Neural cell (in vitro differentiated cells): ENCODE measurements around the gene SDK1. TPM values are rescaled to one million over a fixed set of nuclear protein-coding genes. Genes with fewer than 3 reads are reported as not detected.

Experiments
- H2AFZ ChIP-seq: fragments of 200-600, 300-800 bp; sonication (generic), shearing (Covaris generic); 2 replicates; pipeline ENCODE4 v1.6.0; 2014; ENCODE audit warnings: low read depth, mild to moderate bottlenecking, antibody characterized with exemption, low read length, moderate library complexity
- H3F3A ChIP-seq: fragments of 200-600 bp; shearing (Covaris generic); 2 replicates; pipeline ENCODE4 v1.6.1; 2016; ENCODE audit warnings: mild to moderate bottlenecking, moderate library complexity, mixed read lengths, antibody characterized with exemption, low read length; ENCODE audit not compliant: insufficient read depth, poor library complexity, severe bottlenecking
- H3K27ac ChIP-seq: fragments of 200-600, 300-800 bp; sonication (generic), shearing (Covaris generic); 2 replicates; pipeline ENCODE4 v1.5.1; 2014; ENCODE audit warnings: mild to moderate bottlenecking, low read length, moderate library complexity
- H3K27me3 ChIP-seq: fragments of 300-800, 200-600 bp; sonication (generic), shearing (Covaris generic); 2 replicates; pipeline ENCODE4 v1.6.0; 2014; ENCODE audit warnings: mild to moderate bottlenecking, low read depth, low read length, moderate library complexity; ENCODE audit not compliant: insufficient read depth
- H3K36me3 ChIP-seq: fragments of 300-800, 200-600 bp; sonication (generic), shearing (Covaris generic); 2 replicates; pipeline ENCODE4 v1.5.1; 2014; ENCODE audit warnings: mild to moderate bottlenecking, antibody characterized with exemption, low read length, moderate library complexity; ENCODE audit not compliant: insufficient read depth
- H3K4me2 ChIP-seq: fragments of 300-800, 200-600 bp; sonication (generic), shearing (Covaris generic); 2 replicates; pipeline ENCODE4 v1.6.0; 2014; ENCODE audit warnings: mild to moderate bottlenecking, low read length
- H3K4me3 ChIP-seq: fragments of 300-800, 200-600 bp; sonication (generic), shearing (Covaris generic); 2 replicates; pipeline ENCODE4 v1.5.1; 2014; ENCODE audit warnings: mild to moderate bottlenecking, low read length, moderate library complexity
- H3K79me2 ChIP-seq: fragments of 200-600 bp; shearing (Covaris generic); replicated peaks from 2 replicates; pipeline ENCODE4 v1.6.0; 2014; ENCODE audit warnings: mild to moderate bottlenecking, low read length, moderate library complexity; ENCODE audit not compliant: insufficient read depth
- H3K9ac ChIP-seq: fragments of 300-800, 200-600 bp; sonication (generic), shearing (Covaris generic); 2 replicates; pipeline ENCODE4 v1.6.1; 2016; ENCODE audit warnings: mild to moderate bottlenecking, low read length, mixed read lengths
- H3K9me2 ChIP-seq: fragments of 200-600 bp; shearing (Covaris generic); 2 replicates; pipeline ENCODE4 v1.6.1; 2016; ENCODE audit warnings: mild to moderate bottlenecking, low read length, mixed read lengths; ENCODE audit not compliant: insufficient read depth
- H3K9me3 ChIP-seq: fragments of 200-600, 300-800 bp; sonication (generic), shearing (Covaris generic); 2 replicates; pipeline ENCODE4 v1.6.1; 2016; ENCODE audit warnings: mild to moderate bottlenecking, mixed run types, low read length, moderate library complexity, mixed read lengths
- H4K20me1 ChIP-seq: fragments of 200-600 bp; shearing (Covaris generic); 2 replicates; pipeline ENCODE4 v1.6.1; 2016; ENCODE audit warnings: mild to moderate bottlenecking, mixed run types; ENCODE audit not compliant: insufficient read depth
- CTCF ChIP-seq: fragments of 450-650 bp; IDR thresholded peaks from 2 replicates; pipeline ENCODE4 v1.5.1; 2014; ENCODE audit warnings: antibody characterized with exemption, mild to moderate bottlenecking, moderate library complexity; ENCODE audit not compliant: poor library complexity, severe bottlenecking
- EP300 ChIP-seq: fragments of 450-650 bp; conservative IDR thresholded peaks from 2 replicates; pipeline ENCODE4 v1.6.1; 2014; ENCODE audit warnings: antibody characterized with exemption, mild to moderate bottlenecking, moderate library complexity; ENCODE audit not compliant: poor library complexity, severe bottlenecking
- EZH2 ChIP-seq: fragments of 200-600, 300-800 bp; shearing (Covaris generic), sonication (generic); IDR thresholded peaks from 2 replicates; pipeline ENCODE4 v1.6.1; 2014; ENCODE audit warnings: antibody characterized with exemption, low read length, borderline replicate concordance, mild to moderate bottlenecking; ENCODE audit not compliant: insufficient read depth, poor library complexity, severe bottlenecking
- MXI1 ChIP-seq: fragments of 450-650 bp; conservative IDR thresholded peaks from 2 replicates; pipeline ENCODE4 v1.6.1; 2014; ENCODE audit warnings: antibody characterized with exemption, mild to moderate bottlenecking; ENCODE audit not compliant: poor library complexity, severe bottlenecking
- POLR2AphosphoS5 ChIP-seq: IDR thresholded peaks from 2 replicates; pipeline ENCODE4 v1.6.1; 2012
- RAD21 ChIP-seq: fragments of 450-650 bp; conservative IDR thresholded peaks from 2 replicates; pipeline ENCODE4 v1.6.1; 2014; ENCODE audit warnings: antibody characterized with exemption, mild to moderate bottlenecking, moderate library complexity
- SMC3 ChIP-seq: fragments of 450-650 bp; conservative IDR thresholded peaks from 2 replicates; pipeline ENCODE4 v1.6.1; 2014; ENCODE audit warnings: antibody characterized with exemption, mild to moderate bottlenecking, moderate library complexity; ENCODE audit not compliant: poor library complexity
- TAF1 ChIP-seq: IDR thresholded peaks from 2 replicates; pipeline ENCODE4 v1.6.1; 2012; ENCODE audit warnings: low read depth
- polyA plus RNA-seq: library from polyadenylated mRNA; depleted of rRNA; stranded (reverse); fragments of >200 nt; gene quantifications from 2 replicates; pipeline ENCODE4 v1.2.3, GENCODE V29; 2014
- TF ChIP-seq, protein P1 (sequence below): IDR thresholded peaks from 2 replicates; pipeline ENCODE4 v1.6.1; 2012; ENCODE audit warnings: borderline replicate concordance

Gene SDK1
- polyA plus RNA-seq, 1 donor from 2014 or later: 2.7 TPM

DNA sequence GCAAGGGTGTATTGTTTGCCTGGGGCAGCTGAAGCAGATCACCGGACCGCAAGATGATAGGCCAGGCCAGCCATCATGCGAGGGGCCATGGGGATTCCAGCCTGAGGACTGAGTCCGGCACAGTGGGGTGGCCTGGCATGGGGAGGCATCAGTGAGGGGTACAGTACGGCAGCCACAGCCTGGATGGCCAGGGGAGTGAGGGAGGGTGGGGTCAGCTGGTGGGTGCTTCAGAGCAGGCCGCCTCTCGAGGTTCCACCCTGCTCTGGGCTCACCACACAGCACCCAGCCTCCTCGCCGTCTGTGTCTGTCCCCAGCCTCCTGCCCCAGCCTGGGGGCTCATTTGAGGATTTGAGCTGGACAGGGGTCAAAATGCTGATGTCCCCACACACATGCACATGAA is 872.6 kb downstream of the SDK1 start:
- Histone ChIP-seq H4K20me1 (no peaks in the 10 kb centered on the region), H3K27ac (no peak overlapping the region), H2AFZ (no peak overlapping the region), H3K9me2 (no peaks in the 10 kb centered on the region), H3K79me2 (no peaks in the 10 kb centered on the region), H3K36me3 (no peaks in the 10 kb centered on the region), H3K9me3 (no peaks in the 10 kb centered on the region), H3F3A (no peaks in the 10 kb centered on the region), H3K27me3 (no peaks in the 10 kb centered on the region), H3K4me2 (no peak overlapping the region), H3K9ac (no peak overlapping the region), H3K4me3 (no peak overlapping the region)
- TF ChIP-seq, protein P1, sequence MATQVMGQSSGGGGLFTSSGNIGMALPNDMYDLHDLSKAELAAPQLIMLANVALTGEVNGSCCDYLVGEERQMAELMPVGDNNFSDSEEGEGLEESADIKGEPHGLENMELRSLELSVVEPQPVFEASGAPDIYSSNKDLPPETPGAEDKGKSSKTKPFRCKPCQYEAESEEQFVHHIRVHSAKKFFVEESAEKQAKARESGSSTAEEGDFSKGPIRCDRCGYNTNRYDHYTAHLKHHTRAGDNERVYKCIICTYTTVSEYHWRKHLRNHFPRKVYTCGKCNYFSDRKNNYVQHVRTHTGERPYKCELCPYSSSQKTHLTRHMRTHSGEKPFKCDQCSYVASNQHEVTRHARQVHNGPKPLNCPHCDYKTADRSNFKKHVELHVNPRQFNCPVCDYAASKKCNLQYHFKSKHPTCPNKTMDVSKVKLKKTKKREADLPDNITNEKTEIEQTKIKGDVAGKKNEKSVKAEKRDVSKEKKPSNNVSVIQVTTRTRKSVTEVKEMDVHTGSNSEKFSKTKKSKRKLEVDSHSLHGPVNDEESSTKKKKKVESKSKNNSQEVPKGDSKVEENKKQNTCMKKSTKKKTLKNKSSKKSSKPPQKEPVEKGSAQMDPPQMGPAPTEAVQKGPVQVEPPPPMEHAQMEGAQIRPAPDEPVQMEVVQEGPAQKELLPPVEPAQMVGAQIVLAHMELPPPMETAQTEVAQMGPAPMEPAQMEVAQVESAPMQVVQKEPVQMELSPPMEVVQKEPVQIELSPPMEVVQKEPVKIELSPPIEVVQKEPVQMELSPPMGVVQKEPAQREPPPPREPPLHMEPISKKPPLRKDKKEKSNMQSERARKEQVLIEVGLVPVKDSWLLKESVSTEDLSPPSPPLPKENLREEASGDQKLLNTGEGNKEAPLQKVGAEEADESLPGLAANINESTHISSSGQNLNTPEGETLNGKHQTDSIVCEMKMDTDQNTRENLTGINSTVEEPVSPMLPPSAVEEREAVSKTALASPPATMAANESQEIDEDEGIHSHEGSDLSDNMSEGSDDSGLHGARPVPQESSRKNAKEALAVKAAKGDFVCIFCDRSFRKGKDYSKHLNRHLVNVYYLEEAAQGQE: no peak
- TF ChIP-seq MXI1 (no peak), POLR2AphosphoS5 (no peak), SMC3 (no peak), EZH2 (no peak), CTCF (no peak), RAD21 (no peak)

- no peaks in the 10 kb centered on the region for H3K36me3 ChIP-seq
- H3K27ac ChIP-seq: no peak overlapping the region
- H3K27me3 ChIP-seq: no peaks in the 10 kb centered on the region
- H2AFZ ChIP-seq: no peak overlapping the region
- no peaks in the 10 kb centered on the region for H3K9me3 ChIP-seq
- H3K9ac ChIP-seq: no peak overlapping the region
- no peak overlapping the region for H3K4me3 ChIP-seq
- TF ChIP-seq EP300: no peak
- TF ChIP-seq CTCF: no peak
- TF ChIP-seq EZH2: no peak
- TF ChIP-seq RAD21: no peak
- no peak for TF ChIP-seq SMC3
- TF ChIP-seq, protein P1: no peak
- no peak for TF ChIP-seq TAF1
- no peak for TF ChIP-seq MXI1
- TF ChIP-seq POLR2AphosphoS5: no peak
- H3K79me2 ChIP-seq: no peaks in the 10 kb centered on the region
- no peak overlapping the region for H3K4me2 ChIP-seq
- H4K20me1 ChIP-seq: no peaks in the 10 kb centered on the region
- H3K9me2 ChIP-seq: no peaks in the 10 kb centered on the region
- H3F3A ChIP-seq: no peaks in the 10 kb centered on the region
These were observed 873.0 kb downstream of the SDK1 start for GRCh38 chr7:4174016-4174415.
